GM12878 (cell line): ENCODE results near the gene CNNM3. TPM values are rescaled to one million over a fixed set of nuclear protein-coding genes. Genes with fewer than 3 reads are reported as not detected.
A peak's percentile ranks its signal among the peaks of the same experiment; 100 is the strongest.

Source experiments
- BCL3 ChIP-seq: IDR thresholded peaks from 2 replicates; pipeline ENCODE4 v1.6.1; 2011; ENCODE audit warnings: borderline replicate concordance, low read depth, mild to moderate bottlenecking, moderate library complexity, low read length; ENCODE audit not compliant: insufficient read depth, poor library complexity, severe bottlenecking
- BCLAF1 ChIP-seq: fragments of 450-650 bp; IDR thresholded peaks from 2 replicates; pipeline ENCODE4 v1.6.1; 2017; ENCODE audit warnings: antibody characterized with exemption, mild to moderate bottlenecking, moderate library complexity
- BMI1 ChIP-seq: fragments of 450-650 bp; IDR thresholded peaks from 2 replicates; pipeline ENCODE4 v1.6.1; 2016; ENCODE audit warnings: mild to moderate bottlenecking, moderate library complexity, borderline replicate concordance
- CBFB ChIP-seq: IDR thresholded peaks from 2 replicates; pipeline ENCODE4 v1.6.1; 2016; ENCODE audit warnings: antibody characterized with exemption, low read depth
- CUX1 ChIP-seq: IDR thresholded peaks from 2 replicates; pipeline ENCODE4 v1.6.1; 2012; ENCODE audit warnings: improper control_type of control experiment, low read depth, low read length; ENCODE audit not compliant: insufficient replicate concordance
- EED ChIP-seq: sonication (generic); IDR thresholded peaks from 2 replicates; pipeline ENCODE4 v1.6.1; 2016; ENCODE audit warnings: antibody characterized with exemption, low read depth
- RELA ChIP-seq: fragments of 450-650 bp; IDR thresholded peaks from 2 replicates; pipeline ENCODE4 v1.8.0; 2014; ENCODE audit warnings: borderline replicate concordance; ENCODE audit not compliant: partially characterized antibody
- REST ChIP-seq: IDR thresholded peaks from 2 replicates; pipeline ENCODE4 v1.6.1; 2012; ENCODE audit warnings: mild to moderate bottlenecking, low read depth, low read length
- STAT3 ChIP-seq: IDR thresholded peaks from 2 replicates; pipeline ENCODE4 v1.6.1; 2011; ENCODE audit warnings: low read depth, low read length, improper control_type of control experiment
- TBL1XR1 ChIP-seq: IDR thresholded peaks from 2 replicates; pipeline ENCODE4 v1.6.1; 2012; ENCODE audit warnings: low read depth, low read length, improper control_type of control experiment
- USF1 ChIP-seq: IDR thresholded peaks from 2 replicates; pipeline ENCODE4 v1.6.1; 2011; ENCODE audit warnings: borderline replicate concordance, low read depth, mild to moderate bottlenecking, moderate library complexity, mixed read lengths, low read length; ENCODE audit not compliant: insufficient read depth; ENCODE audit errors: extremely low read length
- ZBED1 ChIP-seq: IDR thresholded peaks from 2 replicates; pipeline ENCODE4 v1.6.1; 2016; ENCODE audit warnings: borderline replicate concordance
- ZNF274 ChIP-seq: IDR thresholded peaks from one replicate; pipeline ENCODE4 v1.8.0; 2011; ENCODE audit not compliant: insufficient read length, insufficient read depth
- polyA plus RNA-seq, 11 experiments: library from polyadenylated mRNA; depleted of rRNA in 4 of 11; unstranded in 6 of 11; stranded (reverse) in 5 of 11; fragments of >200 nt; fragmentation: Nextera tagmentation in 4 of 11; fragmentation: Illumina TruSeq in 1 of 11; extraction: Ambion mirVana in 4 of 11; extraction: Trizol in 1 of 11; gene quantifications; 1 replicate in 1 of 11; 2 replicates in 10 of 11; pipeline versions ENCODE4 v1.2.1 to v1.2.3, GENCODE V29; 2011 to 2016; ENCODE audit warnings: inconsistent platforms in 2 of 11, missing spikeins in 2 of 11, low read depth in 1 of 11
- total RNA-seq, 4 experiments: library from RNA; depleted of rRNA in 3 of 4; stranded (reverse); fragments of >200 nt in 3 of 4; fragmentation: Illumina TruSeq in 1 of 4; extraction: Trizol in 1 of 4; gene quantifications; 2 replicates each; pipeline versions ENCODE4 v1.2.1 to v1.2.3, GENCODE V29; 2013 to 2021

The CNNM3 gene
- total and polyA plus RNA-seq, 10 of the 15 experiments (the other 5 are each of a cell fraction or from before 2014, with no cell fraction given) = 0.72 to 14.3 (median 4.0) TPM

GRCh38 chr2:96772903-96773671, 43.0 kb upstream of the CNNM3 start (continued):
- no peak for TF ChIP-seq USF1
- 0 out of 2 replicates have a peak, but pooled peaks have one; percentile 23 for TF ChIP-seq EED
- no peak for TF ChIP-seq TBL1XR1
- TF ChIP-seq BCL3 = peak; percentile 17
- no peak for TF ChIP-seq CUX1
- no peak for TF ChIP-seq ZNF274
- TF ChIP-seq ZBED1 = peak; percentile 79; the same call in 1 of the 2 replicates
- TF ChIP-seq BCLAF1 = no peak
- no peak for TF ChIP-seq BMI1
- no peak for TF ChIP-seq RELA
- no peak for TF ChIP-seq REST
- no peak for TF ChIP-seq STAT3
- TF ChIP-seq CBFB = no peak
